ENCODE results near the gene FRA10AC1. TPM values are rescaled to one million over a fixed set of nuclear protein-coding genes. Genes with fewer than 3 reads are reported as not detected.

The FRA10AC1 gene
- polyA plus RNA-seq, 1 experiment = 12.1 TPM

DNA sequence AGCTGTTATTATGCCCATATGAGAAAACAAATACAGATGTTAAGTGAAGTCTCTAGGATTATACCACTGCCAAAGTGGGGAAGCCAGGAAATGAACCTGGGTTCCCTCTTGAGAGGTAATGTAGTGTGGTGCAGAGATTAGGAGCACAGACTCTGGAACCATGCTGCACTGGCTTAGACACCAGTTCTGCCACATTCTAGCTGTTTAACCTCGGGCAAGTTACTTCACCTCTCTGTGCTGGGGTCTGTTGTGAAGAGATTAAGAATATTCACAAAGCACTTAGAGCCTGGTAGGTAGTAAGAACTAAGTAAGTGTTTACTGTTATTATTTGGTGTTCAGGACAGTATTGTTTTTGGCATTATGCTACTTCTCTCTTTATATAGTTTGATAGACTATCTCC, 48.2 kb downstream of the FRA10AC1 start:
- Histone ChIP-seq H3K4me3 (ENCODE audit: low read depth, low read length) (no peak overlapping the region), H3K27ac (ENCODE audit: low read depth, low read length) (no peak overlapping the region), H3K27me3 (ENCODE audit: control insufficient read depth, insufficient read depth, low read length) (no peaks in the 10 kb centered on the region), H3K9me3 (ENCODE audit: control insufficient read depth, insufficient read depth, low read length) (no peaks in the 10 kb centered on the region)
- POLR2A ChIA-PET = no interaction called here
- DNase-seq (ENCODE audit: low read depth, low spot score) = no peak
- CTCF ChIA-PET = interaction anchor here (1.0 kb wide), 1 partner anchor 666 kb away, joined by 4 read pairs; no protein-coding TSS in a partner anchor
- TF ChIP-seq, protein P1, sequence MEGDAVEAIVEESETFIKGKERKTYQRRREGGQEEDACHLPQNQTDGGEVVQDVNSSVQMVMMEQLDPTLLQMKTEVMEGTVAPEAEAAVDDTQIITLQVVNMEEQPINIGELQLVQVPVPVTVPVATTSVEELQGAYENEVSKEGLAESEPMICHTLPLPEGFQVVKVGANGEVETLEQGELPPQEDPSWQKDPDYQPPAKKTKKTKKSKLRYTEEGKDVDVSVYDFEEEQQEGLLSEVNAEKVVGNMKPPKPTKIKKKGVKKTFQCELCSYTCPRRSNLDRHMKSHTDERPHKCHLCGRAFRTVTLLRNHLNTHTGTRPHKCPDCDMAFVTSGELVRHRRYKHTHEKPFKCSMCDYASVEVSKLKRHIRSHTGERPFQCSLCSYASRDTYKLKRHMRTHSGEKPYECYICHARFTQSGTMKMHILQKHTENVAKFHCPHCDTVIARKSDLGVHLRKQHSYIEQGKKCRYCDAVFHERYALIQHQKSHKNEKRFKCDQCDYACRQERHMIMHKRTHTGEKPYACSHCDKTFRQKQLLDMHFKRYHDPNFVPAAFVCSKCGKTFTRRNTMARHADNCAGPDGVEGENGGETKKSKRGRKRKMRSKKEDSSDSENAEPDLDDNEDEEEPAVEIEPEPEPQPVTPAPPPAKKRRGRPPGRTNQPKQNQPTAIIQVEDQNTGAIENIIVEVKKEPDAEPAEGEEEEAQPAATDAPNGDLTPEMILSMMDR (IDR thresholded peaks at IDR 0.05; ENCODE audit: low read depth, low read length) = no peak

GRCh38 chr10:93652857-93653256, 49.5 kb downstream of the FRA10AC1 start:
- H3K27me3 ChIP-seq (ENCODE audit: control insufficient read depth, insufficient read depth, low read length) = no peaks in the 10 kb centered on the region
- no peak for DNase-seq (ENCODE audit: low read depth, low spot score)
- H3K9me3 ChIP-seq (ENCODE audit: control insufficient read depth, insufficient read depth, low read length) = no peaks in the 10 kb centered on the region
- TF ChIP-seq, protein P1 (IDR thresholded peaks at IDR 0.05; ENCODE audit: low read depth, low read length) = no peak
- H3K4me3 ChIP-seq (ENCODE audit: low read depth, low read length) = no peak overlapping the region
- no peak overlapping the region for H3K27ac ChIP-seq (ENCODE audit: low read depth, low read length)
- CTCF ChIA-PET = no interaction called here
- POLR2A ChIA-PET = no interaction called here

- TF ChIP-seq, protein P1 (IDR thresholded peaks at IDR 0.05; ENCODE audit: low read depth, low read length) = no peak
- Histone ChIP-seq H3K4me3 (ENCODE audit: low read depth, low read length) (no peak overlapping the region), H3K9me3 (ENCODE audit: control insufficient read depth, insufficient read depth, low read length) (no peaks in the 10 kb centered on the region), H3K27ac (ENCODE audit: low read depth, low read length) (no peak overlapping the region), H3K27me3 (ENCODE audit: control insufficient read depth, insufficient read depth, low read length) (peaks cover 11% of the 10 kb centered on the region)
- ChIA-PET CTCF (no interaction called here), POLR2A (no interaction called here)
- DNase-seq (ENCODE audit: low read depth, low spot score) = no peak
Observed at GRCh38 chr10:93639791-93640190, 62.6 kb downstream of the FRA10AC1 start.

DNA sequence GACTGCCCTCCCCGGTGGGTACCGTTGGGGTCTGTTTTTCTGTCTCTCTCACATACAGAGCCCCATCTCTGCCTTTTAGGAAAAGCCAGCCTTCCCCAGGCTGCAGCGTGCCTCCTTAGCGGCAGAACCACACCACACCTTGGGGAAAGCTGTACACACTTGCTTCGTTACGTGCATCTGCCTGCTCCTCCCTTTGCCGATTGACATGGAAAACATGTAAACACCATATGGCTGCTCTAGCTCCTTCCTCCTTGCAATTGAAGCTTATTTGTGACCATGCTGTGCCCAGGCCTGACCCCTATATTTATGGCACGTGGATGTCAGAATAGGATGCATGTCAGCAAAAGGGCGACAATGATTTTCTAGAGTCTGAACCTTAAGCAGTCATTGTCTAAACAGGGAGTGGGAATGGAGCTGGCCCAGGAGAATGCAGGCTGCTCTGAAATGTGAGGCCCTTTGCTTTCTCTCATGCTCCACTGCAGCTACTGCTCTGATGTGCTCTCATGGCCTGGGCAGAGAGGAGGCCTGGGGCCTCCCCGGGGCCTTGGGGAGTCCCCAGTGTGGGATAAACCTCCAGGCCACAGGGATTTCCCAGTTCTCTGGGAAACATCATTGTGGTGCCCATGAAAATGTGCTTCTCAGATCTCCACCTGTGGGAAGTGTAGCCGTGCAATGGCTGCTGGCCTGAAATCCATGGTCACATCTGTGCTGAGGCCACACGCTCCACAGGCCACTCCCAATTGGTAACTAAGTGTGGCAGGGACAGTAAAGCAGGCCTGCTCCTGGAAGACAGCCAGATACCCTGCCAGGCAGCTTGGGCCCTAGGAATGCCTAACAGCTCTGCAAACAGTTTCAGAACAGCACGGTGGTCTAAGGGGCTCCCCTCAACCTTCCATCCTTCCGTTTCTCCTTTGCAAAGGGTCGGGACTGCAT, 71.5 kb downstream of the FRA10AC1 start:
- POLR2A ChIA-PET = no interaction called here
- no peak overlapping the region for H3K27ac ChIP-seq (ENCODE audit: low read depth, low read length)
- no peaks in the 10 kb centered on the region for H3K9me3 ChIP-seq (ENCODE audit: control insufficient read depth, insufficient read depth, low read length)
- H3K27me3 ChIP-seq (ENCODE audit: control insufficient read depth, insufficient read depth, low read length) = peaks cover 12% of the 10 kb centered on the region
- CTCF ChIA-PET = no interaction called here
- TF ChIP-seq, protein P1 (IDR thresholded peaks at IDR 0.05; ENCODE audit: low read depth, low read length) = no peak
- no peak for DNase-seq (ENCODE audit: low read depth, low spot score)
- no peak overlapping the region for H3K4me3 ChIP-seq (ENCODE audit: low read depth, low read length)

GRCh38 chr10:93629647-93630305, 72.6 kb downstream of the FRA10AC1 start:
- CTCF ChIA-PET = interaction anchor here (0.6 kb wide), 1 partner anchor 261 kb away, joined by 3 read pairs; no protein-coding TSS in a partner anchor
- DNase-seq (ENCODE audit: low read depth, low spot score) = no peak
- TF ChIP-seq, protein P1 (IDR thresholded peaks at IDR 0.05; ENCODE audit: low read depth, low read length) = no peak
- Histone ChIP-seq H3K9me3 (ENCODE audit: control insufficient read depth, insufficient read depth, low read length) (no peaks in the 10 kb centered on the region), H3K4me3 (ENCODE audit: low read depth, low read length) (no peak overlapping the region), H3K27me3 (ENCODE audit: control insufficient read depth, insufficient read depth, low read length) (peaks cover 11% of the 10 kb centered on the region), H3K27ac (ENCODE audit: low read depth, low read length) (no peak overlapping the region)
- POLR2A ChIA-PET = no interaction called here

Data from AG04450 (cell line).